Prostate gland (tissue), 2 donors: ENCODE measurements around the gene CEP131.

Source experiments
- CTCF ChIP-seq, 4 experiments: fragments of 200-600 bp in 2 of 4; fragments of 450-650 bp in 2 of 4; sonication (generic) in 2 of 4; IDR thresholded peaks; 1 replicate in 3 of 4; 2 replicates in 1 of 4; pipeline ENCODE4 v1.5.1; 2016 to 2019; ENCODE audit warnings: antibody characterized with exemption in 4 of 4, mild to moderate bottlenecking in 2 of 4, moderate library complexity in 2 of 4
- POLR2A ChIP-seq: fragments of 450-650 bp; IDR thresholded peaks from one replicate; pipeline ENCODE4 v1.6.1; 2016; ENCODE audit warnings: antibody characterized with exemption, mild to moderate bottlenecking
- POLR2AphosphoS5 ChIP-seq: sonication (generic); formaldehyde crosslinking; IDR thresholded peaks from one replicate; pipeline ENCODE4 v1.6.1; 2017; ENCODE audit warnings: antibody characterized with exemption

- TF ChIP-seq CTCF (IDR thresholded peaks at IDR 0.05): no peak
- no peak for TF ChIP-seq POLR2AphosphoS5
- no peak for TF ChIP-seq POLR2A
Observed at GRCh38 chr17:81231766-81232581, 9.2 kb upstream of the CEP131 start.
